Activated naive CD4-positive, alpha-beta T cell (primary cell): Measurements from ENCODE around the gene COL5A3.
"Not testable (repeated sequence)": the region's sequence is repeated elsewhere in the genome, so short reads cannot be mapped to it uniquely, and the experiment has no call there.

Experiments
- DNase-seq, 4 experiments: peaks; one replicate each; lab custom pipeline; 2025; lab: John Stamatoyannopoulos, UW

COL5A3 gene

GRCh38 chr19:9971166-9971897 is 39.0 kb downstream of the COL5A3 start:
- no peak for DNase-seq

- DNase-seq = no peak
These were observed 39.8 kb downstream of the COL5A3 start for GRCh38 chr19:9970481-9970880.

- DNase-seq = no peak
These were observed 40.7 kb downstream of the COL5A3 start for GRCh38 chr19:9969688-9969975.

GRCh38 chr19:9968820-9969687 is 41.2 kb downstream of the COL5A3 start:
- DNase-seq = no peak

- DNase-seq = no peak
These were observed 43.0 kb downstream of the COL5A3 start for GRCh38 chr19:9967326-9967725.

GRCh38 chr19:9966448-9966847 is 43.9 kb downstream of the COL5A3 start:
- DNase-seq = no peak

GRCh38 chr19:9966024-9966423 is 44.3 kb downstream of the COL5A3 start:
- no peak for DNase-seq

GRCh38 chr19:9962623-9963290 is 47.5 kb downstream of the COL5A3 start:
- DNase-seq = no peak

- no peak for DNase-seq
These were observed 49.2 kb downstream of the COL5A3 start for GRCh38 chr19:9961103-9961502.

GRCh38 chr19:9958379-9958821 is 51.9 kb downstream of the COL5A3 start:
- DNase-seq = no peak

GRCh38 chr19:9956956-9957355 is 53.3 kb downstream of the COL5A3 start:
- no peak for DNase-seq

- DNase-seq = no peak
These were observed 56.3 kb downstream of the COL5A3 start for GRCh38 chr19:9953802-9954542.

- no peak for DNase-seq
These were observed 58.0 kb downstream of the COL5A3 start for GRCh38 chr19:9952276-9952675.

GRCh38 chr19:9947441-9947840 is 62.9 kb downstream of the COL5A3 start:
- DNase-seq = no peak

- DNase-seq = not testable (repeated sequence)
These were observed 63.7 kb downstream of the COL5A3 start for GRCh38 chr19:9946528-9947125.

GRCh38 chr19:9945319-9945966 is 64.9 kb downstream of the COL5A3 start:
- DNase-seq = no peak

GRCh38 chr19:9943744-9944143 is 66.6 kb downstream of the COL5A3 start:
- DNase-seq = no peak

GRCh38 chr19:9941671-9942070 is 68.6 kb downstream of the COL5A3 start:
- no peak for DNase-seq

- DNase-seq = no peak
These were observed 69.1 kb downstream of the COL5A3 start for GRCh38 chr19:9941231-9941630.

GRCh38 chr19:9940778-9941177 is 69.5 kb downstream of the COL5A3 start:
- DNase-seq = no peak

GRCh38 chr19:9939301-9939913 is 70.9 kb downstream of the COL5A3 start:
- no peak for DNase-seq
